IMR-90 (cell line): ENCODE results near the gene TRIM63. TPM values are rescaled to one million over a fixed set of nuclear protein-coding genes. Genes with fewer than 3 reads are reported as not detected.

Experiments
- ATAC-seq: fragments of 200-7000 bp; cut with Tn5 transposase; 2 replicates; pipeline ENCODE4 v1.9.1; 2020; ENCODE audit warnings: low read depth, mild to moderate bottlenecking, moderate library complexity
- BruUV-seq: library from RNA; stranded (reverse); fragments of 400-500 nt; replicated peaks from 2 replicates; lab custom pipeline; 2021; lab: Mats Ljungman, UMichigan
- CTCF ChIA-PET: fragments of 300-600 bp; formaldehyde crosslinking; extraction: SDS; loops from one replicate; lab custom pipeline; 2021; ENCODE audit warnings: antibody characterized with exemption; lab: Yijun Ruan, JAX
- POLR2A ChIA-PET: fragments of 300-600 bp; sonication (Branson Sonifier 250); formaldehyde crosslinking; loops from one replicate; lab custom pipeline; 2022; ENCODE audit warnings: antibody characterized with exemption; ENCODE audit not compliant: unreplicated experiment; lab: Charles Lee
- DNase-seq: peaks from one replicate; pipeline ENCODE4 v3.0.0; 2013
- H2AFZ ChIP-seq: replicated peaks from 2 replicates; pipeline ENCODE3; 2013; ENCODE audit warnings: low read length, mild to moderate bottlenecking; ENCODE audit not compliant: poor library complexity
- H2AK5ac ChIP-seq: 2 replicates; pipeline ENCODE4 v1.6.1; 2013; ENCODE audit warnings: low read depth, low read length, inconsistent platforms
- H2AK9ac ChIP-seq: replicated peaks from 2 replicates; pipeline ENCODE3; 2013; ENCODE audit warnings: mild to moderate bottlenecking, low read depth, low read length, moderate library complexity; ENCODE audit not compliant: poor library complexity
- H2BK120ac ChIP-seq: 2 replicates; pipeline ENCODE4 v1.6.1; 2013; ENCODE audit warnings: low read depth, low read length, inconsistent platforms
- H2BK15ac ChIP-seq: 3 replicates; pipeline ENCODE4 v1.6.1; 2013; ENCODE audit warnings: low read depth, low read length, inconsistent platforms
- H2BK20ac ChIP-seq: 2 replicates; pipeline ENCODE4 v1.6.1; 2013; ENCODE audit warnings: low read depth, mild to moderate bottlenecking, inconsistent platforms, low read length, moderate library complexity
- H2BK5ac ChIP-seq: 2 replicates; pipeline ENCODE4 v1.6.1; 2013; ENCODE audit warnings: mild to moderate bottlenecking, low read depth, low read length, inconsistent platforms; ENCODE audit not compliant: poor library complexity, severe bottlenecking
- H3K14ac ChIP-seq: replicated peaks from 2 replicates; pipeline ENCODE4 v1.6.1; 2013; ENCODE audit warnings: low read depth, low read length, inconsistent platforms
- H3K18ac ChIP-seq: 2 replicates; pipeline ENCODE4 v1.6.1; 2013; ENCODE audit warnings: low read depth, low read length, control low read depth
- H3K23ac ChIP-seq: 2 replicates; pipeline ENCODE4 v1.6.1; 2013; ENCODE audit warnings: low read depth, low read length, inconsistent platforms
- H3K27ac ChIP-seq: 2 replicates; pipeline ENCODE4 v1.5.1; 2013; ENCODE audit warnings: mild to moderate bottlenecking, control low read depth, low read length; ENCODE audit not compliant: insufficient read depth
- H3K27me3 ChIP-seq: 2 replicates; pipeline ENCODE4 v1.6.1; 2013; ENCODE audit warnings: low read length; ENCODE audit not compliant: control insufficient read depth, insufficient read depth
- H3K36me3 ChIP-seq: 2 replicates; pipeline ENCODE4 v1.6.1; 2013; ENCODE audit warnings: low read length, mixed read lengths; ENCODE audit not compliant: control insufficient read depth, insufficient read depth
- H3K4ac ChIP-seq: 2 replicates; pipeline ENCODE4 v1.6.1; 2013; ENCODE audit warnings: low read depth, low read length, inconsistent platforms
- H3K4me1 ChIP-seq: 2 replicates; pipeline ENCODE4 v1.6.1; 2013; ENCODE audit warnings: low read length, mixed read lengths; ENCODE audit not compliant: control insufficient read depth, insufficient read depth
- H3K4me2 ChIP-seq: 2 replicates; pipeline ENCODE4 v1.6.1; 2013; ENCODE audit warnings: low read depth, mild to moderate bottlenecking, control low read depth, low read length, moderate library complexity
- H3K4me3 ChIP-seq: 2 replicates; pipeline ENCODE4 v1.5.1; 2013; ENCODE audit warnings: low read depth, mild to moderate bottlenecking, control low read depth, low read length, moderate library complexity; ENCODE audit not compliant: insufficient read depth
- H3K56ac ChIP-seq: 2 replicates; pipeline ENCODE4 v1.6.1; 2013; ENCODE audit warnings: low read length, inconsistent platforms; ENCODE audit not compliant: insufficient read depth; ENCODE audit errors: extremely low read depth
- H3K79me1 ChIP-seq, 2 experiments: 2 replicates each; pipeline ENCODE4 v1.6.1; 2013; ENCODE audit warnings: low read length in 2 of 2, inconsistent platforms in 1 of 2, low read depth in 1 of 2
- H3K9ac ChIP-seq: 2 replicates; pipeline ENCODE4 v1.6.1; 2013; ENCODE audit warnings: low read depth, low read length, control low read depth
- H3K9me1 ChIP-seq: 2 replicates; pipeline ENCODE4 v1.6.1; 2013; ENCODE audit warnings: low read length, inconsistent platforms; ENCODE audit not compliant: insufficient read depth
- H3K9me3 ChIP-seq: 2 replicates; pipeline ENCODE4 v1.6.1; 2013; ENCODE audit warnings: low read length; ENCODE audit not compliant: control insufficient read depth, insufficient read depth
- H4K20me1 ChIP-seq: 2 replicates; pipeline ENCODE4 v1.6.1; 2013; ENCODE audit warnings: low read length, inconsistent platforms; ENCODE audit not compliant: insufficient read depth
- H4K5ac ChIP-seq: 2 replicates; pipeline ENCODE4 v1.6.1; 2013; ENCODE audit warnings: mild to moderate bottlenecking, low read depth, low read length, control low read depth
- H4K8ac ChIP-seq, 2 experiments: 2 replicates each; pipeline ENCODE4 v1.6.1; 2013; ENCODE audit warnings: low read depth in 2 of 2, low read length in 2 of 2, control low read depth in 1 of 2, inconsistent platforms in 1 of 2
- H4K91ac ChIP-seq: 2 replicates; pipeline ENCODE4 v1.6.1; 2013; ENCODE audit warnings: low read depth, low read length, inconsistent platforms; ENCODE audit not compliant: insufficient read depth
- CEBPB ChIP-seq: IDR thresholded peaks from 2 replicates; pipeline ENCODE4 v1.6.1; 2012; ENCODE audit warnings: low read depth, low read length, improper control_type of control experiment
- CTCF ChIP-seq: conservative IDR thresholded peaks from 2 replicates; pipeline ENCODE4 v1.5.1; 2012; ENCODE audit warnings: mild to moderate bottlenecking, low read depth, low read length, improper control_type of control experiment
- WGBS, 2 experiments: methylation state at CpG; one replicate each; pipeline versions ENCODE4 v1.1.5 to v1.1.7; 2013; ENCODE audit warnings: missing lambda C conversion rate in 2 of 2; ENCODE audit not compliant: insufficient read length in 1 of 2; ENCODE audit errors: extremely low coverage in 2 of 2; 5-methylcytosine and 5-hydroxymethylcytosine counted together
- dilution Hi-C: fragments of 300-500 bp; cut with HindIII; formaldehyde crosslinking; loops from one replicate; pipeline ENCODE4 v1.14.3; 2018; ENCODE audit warnings: low sequenced_read_pairs; ENCODE audit not compliant: unreplicated experiment
- in situ Hi-C: fragments of 300-500 bp; cut with MboI; formaldehyde crosslinking; loops from 3 replicates; pipeline ENCODE4 v1.14.3; 2019; ENCODE audit warnings: low sequenced_read_pairs, inconsistent platforms, mixed read lengths
- intact Hi-C: fragments of 100-400 bp; cut with micrococcal nuclease; formaldehyde crosslinking; loops from 2 replicates; pipeline ENCODE4 v1.10.0; 2022
- polyA plus RNA-seq, 3 experiments: library from polyadenylated mRNA; depleted of rRNA; stranded (reverse); fragments of >200 nt; gene quantifications; 2 replicates each; pipeline ENCODE4 v1.2.3, GENCODE V29; 2012; ENCODE audit warnings: low replicate concordance in 1 of 3
- total RNA-seq: library from RNA; depleted of rRNA; stranded (reverse); fragments of >200 nt; gene quantifications from 2 replicates; pipeline ENCODE4 v1.2.3, GENCODE V29; 2012

TRIM63 gene
- total and polyA plus RNA-seq, 2 of the 4 experiments (the other 2 are of a cell fraction): not detected

- Histone ChIP-seq H4K20me1 (no peaks in the 10 kb centered on the region), H4K91ac (no peak overlapping the region), H2BK120ac (no peak overlapping the region), H4K8ac (no peak overlapping the region), H2AFZ (no peak overlapping the region), H3K9ac (no peak overlapping the region), H3K27me3 (peaks cover 73% of the 10 kb centered on the region), H3K18ac (no peak overlapping the region), H3K9me3 (no peaks in the 10 kb centered on the region; the same call in 1 of the 2 replicates), H2BK20ac (no peak overlapping the region), H4K5ac (no peak overlapping the region), H3K14ac (no peak overlapping the region), H3K79me1 (no peaks in the 10 kb centered on the region), H2BK15ac (no peak overlapping the region), H3K4me3 (no peak overlapping the region), H3K27ac (no peak overlapping the region), H2AK9ac (no peak overlapping the region), H3K56ac (no peak overlapping the region), H3K4me1 (no peaks in the 10 kb centered on the region), H3K9me1 (0 out of 2 replicates have a peak, but pooled peaks cover 3% of the 10 kb centered on the region), H3K36me3 (no peaks in the 10 kb centered on the region), H3K4me2 (no peak overlapping the region), H2AK5ac (no peak overlapping the region), H3K4ac (no peak overlapping the region), H2BK5ac (no peak overlapping the region), H3K23ac (no peak overlapping the region)
- dilution Hi-C loops: no loop called here
- 67% methylated on average over 1 of the region's 2 CpGs; no CpG with 5 or more reads in 1 of the 2 experiments for WGBS, 2 experiments
- in situ Hi-C loops: no loop called here
- ATAC-seq: no peak
- no TSS peak for BruUV-seq
- POLR2A ChIA-PET: no interaction called here
- intact Hi-C loops: no loop called here
- DNase-seq: no peak
- CTCF ChIA-PET: interaction anchor here (0.7 kb wide), 1 partner anchor 11 kb away, joined by 3 read pairs; no protein-coding TSS in a partner anchor
- TF ChIP-seq CTCF: no peak
- no peak for TF ChIP-seq CEBPB
These were observed 12.4 kb downstream of the TRIM63 start for GRCh38 chr1:26055041-26055440.
